ENCODE results near the gene TMEM53. TPM values are rescaled to one million over a fixed set of nuclear protein-coding genes. Genes with fewer than 3 reads are reported as not detected.

The TMEM53 gene
- total RNA-seq, 1 experiment from 2014 or later, result 22.9 TPM

DNA sequence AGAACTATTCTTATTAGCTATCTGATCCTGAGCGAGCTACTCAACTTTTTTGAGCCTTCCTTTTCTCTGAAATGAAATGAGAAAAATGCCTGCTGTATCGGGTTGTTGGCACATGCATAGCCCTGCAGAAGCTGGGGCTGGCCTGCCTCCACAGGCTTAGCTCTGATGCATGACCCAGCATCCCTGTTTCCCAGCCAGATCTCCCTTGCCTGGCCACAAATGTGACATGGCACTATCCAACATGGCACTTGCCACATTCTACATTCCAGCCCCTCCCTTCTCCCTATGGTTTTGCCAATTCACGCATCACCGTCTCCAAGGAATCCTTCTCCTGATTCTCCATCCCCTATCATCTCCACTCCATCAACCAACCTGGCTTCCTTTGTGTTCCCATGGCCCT is 42.9 kb upstream of the TMEM53 start:
- BruUV-seq (replicated peaks), result no TSS peak
- DNase-seq (ENCODE audit: low read depth, low spot score) (no peak), ATAC-seq (no peak)
- Histone ChIP-seq H3K27me3 (ENCODE audit: control insufficient read depth, insufficient read depth, low read length) (peaks cover 3% of the 10 kb centered on the region; the same call in 1 of the 2 replicates), H3K27ac (ENCODE audit: low read length) (no peak overlapping the region), H3K36me3 (ENCODE audit: control insufficient read depth, insufficient read depth, low read length) (no peaks in the 10 kb centered on the region), H3K4me3 (ENCODE audit: low read depth in 2 of 2, low read length in 2 of 2) (no peak overlapping the region), H3K4me1 (ENCODE audit: control insufficient read depth, insufficient read depth, low read length) (peaks cover 6% of the 10 kb centered on the region), H3K9me3 (ENCODE audit: control insufficient read depth, insufficient read depth, low read depth, low read length) (no peaks in the 10 kb centered on the region)
- intact Hi-C loops (cut with micrococcal nuclease; ENCODE audit: unreplicated experiment), result no loop called here
- in situ Hi-C loops (cut with HindIII; ENCODE audit: low pct_unique_long_range_greater_than_20kb, low sequenced_read_pairs), result no loop called here
- TF ChIP-seq, protein P1, sequence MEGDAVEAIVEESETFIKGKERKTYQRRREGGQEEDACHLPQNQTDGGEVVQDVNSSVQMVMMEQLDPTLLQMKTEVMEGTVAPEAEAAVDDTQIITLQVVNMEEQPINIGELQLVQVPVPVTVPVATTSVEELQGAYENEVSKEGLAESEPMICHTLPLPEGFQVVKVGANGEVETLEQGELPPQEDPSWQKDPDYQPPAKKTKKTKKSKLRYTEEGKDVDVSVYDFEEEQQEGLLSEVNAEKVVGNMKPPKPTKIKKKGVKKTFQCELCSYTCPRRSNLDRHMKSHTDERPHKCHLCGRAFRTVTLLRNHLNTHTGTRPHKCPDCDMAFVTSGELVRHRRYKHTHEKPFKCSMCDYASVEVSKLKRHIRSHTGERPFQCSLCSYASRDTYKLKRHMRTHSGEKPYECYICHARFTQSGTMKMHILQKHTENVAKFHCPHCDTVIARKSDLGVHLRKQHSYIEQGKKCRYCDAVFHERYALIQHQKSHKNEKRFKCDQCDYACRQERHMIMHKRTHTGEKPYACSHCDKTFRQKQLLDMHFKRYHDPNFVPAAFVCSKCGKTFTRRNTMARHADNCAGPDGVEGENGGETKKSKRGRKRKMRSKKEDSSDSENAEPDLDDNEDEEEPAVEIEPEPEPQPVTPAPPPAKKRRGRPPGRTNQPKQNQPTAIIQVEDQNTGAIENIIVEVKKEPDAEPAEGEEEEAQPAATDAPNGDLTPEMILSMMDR (IDR thresholded peaks at IDR 0.05), result no peak
- TF ChIP-seq, protein P2, sequence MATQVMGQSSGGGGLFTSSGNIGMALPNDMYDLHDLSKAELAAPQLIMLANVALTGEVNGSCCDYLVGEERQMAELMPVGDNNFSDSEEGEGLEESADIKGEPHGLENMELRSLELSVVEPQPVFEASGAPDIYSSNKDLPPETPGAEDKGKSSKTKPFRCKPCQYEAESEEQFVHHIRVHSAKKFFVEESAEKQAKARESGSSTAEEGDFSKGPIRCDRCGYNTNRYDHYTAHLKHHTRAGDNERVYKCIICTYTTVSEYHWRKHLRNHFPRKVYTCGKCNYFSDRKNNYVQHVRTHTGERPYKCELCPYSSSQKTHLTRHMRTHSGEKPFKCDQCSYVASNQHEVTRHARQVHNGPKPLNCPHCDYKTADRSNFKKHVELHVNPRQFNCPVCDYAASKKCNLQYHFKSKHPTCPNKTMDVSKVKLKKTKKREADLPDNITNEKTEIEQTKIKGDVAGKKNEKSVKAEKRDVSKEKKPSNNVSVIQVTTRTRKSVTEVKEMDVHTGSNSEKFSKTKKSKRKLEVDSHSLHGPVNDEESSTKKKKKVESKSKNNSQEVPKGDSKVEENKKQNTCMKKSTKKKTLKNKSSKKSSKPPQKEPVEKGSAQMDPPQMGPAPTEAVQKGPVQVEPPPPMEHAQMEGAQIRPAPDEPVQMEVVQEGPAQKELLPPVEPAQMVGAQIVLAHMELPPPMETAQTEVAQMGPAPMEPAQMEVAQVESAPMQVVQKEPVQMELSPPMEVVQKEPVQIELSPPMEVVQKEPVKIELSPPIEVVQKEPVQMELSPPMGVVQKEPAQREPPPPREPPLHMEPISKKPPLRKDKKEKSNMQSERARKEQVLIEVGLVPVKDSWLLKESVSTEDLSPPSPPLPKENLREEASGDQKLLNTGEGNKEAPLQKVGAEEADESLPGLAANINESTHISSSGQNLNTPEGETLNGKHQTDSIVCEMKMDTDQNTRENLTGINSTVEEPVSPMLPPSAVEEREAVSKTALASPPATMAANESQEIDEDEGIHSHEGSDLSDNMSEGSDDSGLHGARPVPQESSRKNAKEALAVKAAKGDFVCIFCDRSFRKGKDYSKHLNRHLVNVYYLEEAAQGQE (IDR thresholded peaks at IDR 0.05; ENCODE audit: insufficient read depth in 1 of 2, low read depth in 2 of 2, low read length in 1 of 2), result no peak
- TF ChIP-seq SIN3A (IDR thresholded peaks at IDR 0.05; ENCODE audit: borderline replicate concordance, insufficient read depth, low read depth, low read length), result no peak
- no peak for TF ChIP-seq TCF7L2 (IDR thresholded peaks at IDR 0.05; ENCODE audit: low read depth, low read length)
- TF ChIP-seq POLR2AphosphoS5 (IDR thresholded peaks at IDR 0.05; ENCODE audit: low read depth, low read length), result no peak
- CTCF ChIA-PET, result no interaction called here
- POLR2A ChIA-PET, result no interaction called here

DNA sequence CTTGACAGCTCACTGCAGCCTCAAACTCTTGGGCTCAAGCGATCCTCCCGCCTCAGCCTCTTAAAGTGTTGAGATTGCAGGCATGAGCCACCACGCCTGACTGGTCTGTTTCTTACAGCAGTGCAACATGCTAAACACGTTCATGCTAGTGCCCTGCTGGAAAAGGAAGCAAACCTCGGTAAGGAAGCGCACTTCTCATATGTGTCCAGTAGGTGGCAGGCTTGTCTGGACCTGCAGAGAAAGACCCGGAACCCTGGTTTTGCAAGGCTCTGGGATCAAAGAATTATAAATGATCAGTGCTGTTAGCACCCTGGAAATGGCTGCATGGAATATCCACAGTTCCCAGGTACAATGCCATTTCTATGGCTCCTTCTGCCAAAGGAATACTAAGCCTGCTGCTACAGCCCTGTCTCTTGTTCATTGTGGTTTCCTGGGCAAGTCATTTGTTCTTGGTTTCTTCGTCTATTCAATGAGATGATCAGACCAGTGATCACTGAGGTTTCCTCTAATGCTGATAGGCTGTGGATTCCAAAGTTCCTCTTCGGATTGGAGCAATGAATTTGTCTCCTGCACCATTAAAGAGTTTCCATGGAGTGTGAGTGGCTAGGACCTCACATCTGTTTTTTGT is 40.8 kb upstream of the TMEM53 start:
- Histone ChIP-seq H3K36me3 (ENCODE audit: control insufficient read depth, insufficient read depth, low read length) (no peaks in the 10 kb centered on the region), H3K4me1 (ENCODE audit: control insufficient read depth, insufficient read depth, low read length) (no peaks in the 10 kb centered on the region), H3K27me3 (ENCODE audit: control insufficient read depth, insufficient read depth, low read length) (peaks cover 3% of the 10 kb centered on the region; the same call in 1 of the 2 replicates), H3K9me3 (ENCODE audit: control insufficient read depth, insufficient read depth, low read depth, low read length) (no peaks in the 10 kb centered on the region), H3K27ac (ENCODE audit: low read length) (no peak overlapping the region; the same call in 1 of the 2 replicates), H3K4me3 (ENCODE audit: low read depth in 2 of 2, low read length in 2 of 2) (no peak overlapping the region)
- intact Hi-C loops (cut with micrococcal nuclease; ENCODE audit: unreplicated experiment), result no loop called here
- CTCF ChIA-PET, result interaction anchor here (0.6 kb wide), 2 partner anchors 69 to 669 kb away, joined by 4 read pairs; no protein-coding TSS in a partner anchor
- TF ChIP-seq TCF7L2 (IDR thresholded peaks at IDR 0.05; ENCODE audit: low read depth, low read length), result no peak
- TF ChIP-seq, protein P1 (IDR thresholded peaks at IDR 0.05), result peak; percentile 97
- POLR2A ChIA-PET, result no interaction called here
- ATAC-seq, result peak; percentile 91
- DNase-seq (ENCODE audit: low read depth, low spot score), result peak; percentile 71
- in situ Hi-C loops (cut with HindIII; ENCODE audit: low pct_unique_long_range_greater_than_20kb, low sequenced_read_pairs), result no loop called here
- no TSS peak for BruUV-seq (replicated peaks)
